GM12878 (cell line): ENCODE measurements around the gene KIAA1328. TPM values are rescaled to one million over a fixed set of nuclear protein-coding genes. Genes with fewer than 3 reads are reported as not detected.

Experiments used
- ATF2 ChIP-seq: IDR thresholded peaks from 2 replicates; pipeline ENCODE4 v1.6.1; 2012; ENCODE audit warnings: low read length, inconsistent platforms
- ATF3 ChIP-seq: IDR thresholded peaks from 2 replicates; pipeline ENCODE4 v1.6.1; 2011; ENCODE audit warnings: low read depth, mild to moderate bottlenecking, low read length, moderate library complexity, borderline replicate concordance; ENCODE audit errors: extremely low read depth
- CREM ChIP-seq: IDR thresholded peaks from 2 replicates; pipeline ENCODE4 v1.6.1; 2014; ENCODE audit warnings: antibody characterized with exemption, low read depth
- IKZF1 ChIP-seq: fragments of 450-650 bp; conservative IDR thresholded peaks from 2 replicates; pipeline ENCODE4 v1.6.1; 2017; ENCODE audit warnings: antibody characterized with exemption, mild to moderate bottlenecking
- MEF2B ChIP-seq: fragments of 450-650 bp; IDR thresholded peaks from 2 replicates; pipeline ENCODE4 v1.6.1; 2018; ENCODE audit warnings: mild to moderate bottlenecking, moderate library complexity; ENCODE audit not compliant: partially characterized antibody, poor library complexity, severe bottlenecking
- PML ChIP-seq: IDR thresholded peaks from 2 replicates; pipeline ENCODE4 v1.6.1; 2012; ENCODE audit warnings: low read length, inconsistent platforms
- SRF ChIP-seq, 2 experiments: IDR thresholded peaks; 2 replicates each; pipeline ENCODE4 v1.6.1; 2011; ENCODE audit warnings: low read depth in 2 of 2, low read length in 2 of 2, mild to moderate bottlenecking in 1 of 2, moderate library complexity in 1 of 2
- ZNF384 ChIP-seq: IDR thresholded peaks from 2 replicates; pipeline ENCODE4 v1.6.1; 2012; ENCODE audit warnings: low read depth, mild to moderate bottlenecking, low read length, improper control_type of control experiment, borderline replicate concordance
- polyA plus RNA-seq, 11 experiments: library from polyadenylated mRNA; depleted of rRNA in 4 of 11; unstranded in 6 of 11; stranded (reverse) in 5 of 11; fragments of >200 nt; fragmentation: Nextera tagmentation in 4 of 11; fragmentation: Illumina TruSeq in 1 of 11; extraction: Ambion mirVana in 4 of 11; extraction: Trizol in 1 of 11; gene quantifications; 1 replicate in 1 of 11; 2 replicates in 10 of 11; pipeline versions ENCODE4 v1.2.1 to v1.2.3, GENCODE V29; 2011 to 2016; ENCODE audit warnings: inconsistent platforms in 2 of 11, missing spikeins in 2 of 11, low read depth in 1 of 11
- total RNA-seq, 4 experiments: library from RNA; depleted of rRNA in 3 of 4; stranded (reverse); fragments of >200 nt in 3 of 4; fragmentation: Illumina TruSeq in 1 of 4; extraction: Trizol in 1 of 4; gene quantifications; 2 replicates each; pipeline versions ENCODE4 v1.2.1 to v1.2.3, GENCODE V29; 2013 to 2021
- TF ChIP-seq, protein P1 (sequence below): fragments of 450-650 bp; IDR thresholded peaks from 2 replicates; pipeline ENCODE4 v1.6.1; 2016; ENCODE audit warnings: mild to moderate bottlenecking
- TF ChIP-seq, protein P2 (sequence below): IDR thresholded peaks from 2 replicates; pipeline ENCODE4 v1.6.1; 2012; ENCODE audit warnings: low read depth, low read length, improper control_type of control experiment
- TF ChIP-seq, protein P3 (sequence below): fragments of 450-650 bp; formaldehyde crosslinking; IDR thresholded peaks from 2 replicates; pipeline ENCODE4 v1.4.0; 2020; ENCODE audit warnings: mild to moderate bottlenecking, moderate library complexity

KIAA1328 gene
- total and polyA plus RNA-seq, 10 of the 15 experiments (the other 5 are each of a cell fraction or from before 2014, with no cell fraction given): 3.1 to 7.1 (median 4.6) TPM

GRCh38 chr18:37182340-37183135 is 353.6 kb downstream of the KIAA1328 start (continued):
- TF ChIP-seq SRF (IDR thresholded peaks at IDR 0.05; ENCODE audit: low read depth in 2 of 2, low read length in 2 of 2) (no peak), IKZF1 (no peak), ATF2 (no peak), MEF2B (no peak), ZNF384 (no peak), PML (no peak), ATF3 (no peak), CREM (no peak)
- TF ChIP-seq, protein P1, sequence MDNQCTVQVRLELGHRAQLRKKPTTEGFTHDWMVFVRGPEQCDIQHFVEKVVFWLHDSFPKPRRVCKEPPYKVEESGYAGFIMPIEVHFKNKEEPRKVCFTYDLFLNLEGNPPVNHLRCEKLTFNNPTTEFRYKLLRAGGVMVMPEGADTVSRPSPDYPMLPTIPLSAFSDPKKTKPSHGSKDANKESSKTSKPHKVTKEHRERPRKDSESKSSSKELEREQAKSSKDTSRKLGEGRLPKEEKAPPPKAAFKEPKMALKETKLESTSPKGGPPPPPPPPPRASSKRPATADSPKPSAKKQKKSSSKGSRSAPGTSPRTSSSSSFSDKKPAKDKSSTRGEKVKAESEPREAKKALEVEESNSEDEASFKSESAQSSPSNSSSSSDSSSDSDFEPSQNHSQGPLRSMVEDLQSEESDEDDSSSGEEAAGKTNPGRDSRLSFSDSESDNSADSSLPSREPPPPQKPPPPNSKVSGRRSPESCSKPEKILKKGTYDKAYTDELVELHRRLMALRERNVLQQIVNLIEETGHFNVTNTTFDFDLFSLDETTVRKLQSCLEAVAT: no peak
- TF ChIP-seq, protein P2, sequence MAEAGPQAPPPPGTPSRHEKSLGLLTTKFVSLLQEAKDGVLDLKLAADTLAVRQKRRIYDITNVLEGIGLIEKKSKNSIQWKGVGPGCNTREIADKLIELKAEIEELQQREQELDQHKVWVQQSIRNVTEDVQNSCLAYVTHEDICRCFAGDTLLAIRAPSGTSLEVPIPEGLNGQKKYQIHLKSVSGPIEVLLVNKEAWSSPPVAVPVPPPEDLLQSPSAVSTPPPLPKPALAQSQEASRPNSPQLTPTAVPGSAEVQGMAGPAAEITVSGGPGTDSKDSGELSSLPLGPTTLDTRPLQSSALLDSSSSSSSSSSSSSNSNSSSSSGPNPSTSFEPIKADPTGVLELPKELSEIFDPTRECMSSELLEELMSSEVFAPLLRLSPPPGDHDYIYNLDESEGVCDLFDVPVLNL: no peak
- TF ChIP-seq, protein P3, sequence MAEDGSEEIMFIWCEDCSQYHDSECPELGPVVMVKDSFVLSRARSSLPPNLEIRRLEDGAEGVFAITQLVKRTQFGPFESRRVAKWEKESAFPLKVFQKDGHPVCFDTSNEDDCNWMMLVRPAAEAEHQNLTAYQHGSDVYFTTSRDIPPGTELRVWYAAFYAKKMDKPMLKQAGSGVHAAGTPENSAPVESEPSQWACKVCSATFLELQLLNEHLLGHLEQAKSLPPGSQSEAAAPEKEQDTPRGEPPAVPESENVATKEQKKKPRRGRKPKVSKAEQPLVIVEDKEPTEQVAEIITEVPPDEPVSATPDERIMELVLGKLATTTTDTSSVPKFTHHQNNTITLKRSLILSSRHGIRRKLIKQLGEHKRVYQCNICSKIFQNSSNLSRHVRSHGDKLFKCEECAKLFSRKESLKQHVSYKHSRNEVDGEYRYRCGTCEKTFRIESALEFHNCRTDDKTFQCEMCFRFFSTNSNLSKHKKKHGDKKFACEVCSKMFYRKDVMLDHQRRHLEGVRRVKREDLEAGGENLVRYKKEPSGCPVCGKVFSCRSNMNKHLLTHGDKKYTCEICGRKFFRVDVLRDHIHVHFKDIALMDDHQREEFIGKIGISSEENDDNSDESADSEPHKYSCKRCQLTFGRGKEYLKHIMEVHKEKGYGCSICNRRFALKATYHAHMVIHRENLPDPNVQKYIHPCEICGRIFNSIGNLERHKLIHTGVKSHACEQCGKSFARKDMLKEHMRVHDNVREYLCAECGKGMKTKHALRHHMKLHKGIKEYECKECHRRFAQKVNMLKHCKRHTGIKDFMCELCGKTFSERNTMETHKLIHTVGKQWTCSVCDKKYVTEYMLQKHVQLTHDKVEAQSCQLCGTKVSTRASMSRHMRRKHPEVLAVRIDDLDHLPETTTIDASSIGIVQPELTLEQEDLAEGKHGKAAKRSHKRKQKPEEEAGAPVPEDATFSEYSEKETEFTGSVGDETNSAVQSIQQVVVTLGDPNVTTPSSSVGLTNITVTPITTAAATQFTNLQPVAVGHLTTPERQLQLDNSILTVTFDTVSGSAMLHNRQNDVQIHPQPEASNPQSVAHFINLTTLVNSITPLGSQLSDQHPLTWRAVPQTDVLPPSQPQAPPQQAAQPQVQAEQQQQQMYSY (CRISPR knock-in tag): no peak
- TF ChIP-seq, all 136 proteins: peak for 0
